MG63 (cell line): Measurements from ENCODE around the gene ULBP2. TPM values are rescaled to one million over a fixed set of nuclear protein-coding genes. Genes with fewer than 3 reads are reported as not detected.
"Not testable (repeated sequence)": the region's sequence is repeated elsewhere in the genome, so short reads cannot be mapped to it uniquely, and the experiment has no call there.

ENCODE experiments used
- DNase-seq: peaks from one replicate; pipeline ENCODE4 v3.0.0-alpha.2; 2020
- H3K27me3 ChIP-seq: fragments of 250-450 bp; sonication (Bioruptor Pico); 2 replicates; pipeline ENCODE4 v1.5.1; 2020; ENCODE audit warnings: mild to moderate bottlenecking, moderate library complexity
- H3K36me3 ChIP-seq: fragments of 250-450 bp; sonication (Bioruptor Pico); 2 replicates; pipeline ENCODE4 v1.5.1; 2020; ENCODE audit warnings: mild to moderate bottlenecking, moderate library complexity
- H3K4me3 ChIP-seq: fragments of 250-450 bp; sonication (Bioruptor Pico); 2 replicates; pipeline ENCODE4 v1.5.1; 2020; ENCODE audit warnings: mild to moderate bottlenecking, moderate library complexity
- H3K9me3 ChIP-seq: fragments of 250-450 bp; sonication (Bioruptor Pico); 2 replicates; pipeline ENCODE4 v1.5.1; 2020; ENCODE audit warnings: mild to moderate bottlenecking, moderate library complexity
- total RNA-seq: library from RNA; depleted of rRNA; stranded (reverse); fragments of >200 nt; shearing (Covaris generic); gene quantifications from 2 replicates; pipeline ENCODE4 v1.2.3, GENCODE V29; 2014; ENCODE audit warnings: low replicate concordance

Gene ULBP2
- total RNA-seq, 1 experiment from 2014 or later: 7.4 TPM

- no peak for DNase-seq
- Histone ChIP-seq H3K9me3 (no peaks in the 10 kb centered on the region), H3K36me3 (no peaks in the 10 kb centered on the region), H3K4me3 (no peak overlapping the region), H3K27me3 (no peaks in the 10 kb centered on the region)
These were observed 20.5 kb upstream of the ULBP2 start for GRCh38 chr6:149921361-149921760.

- H3K9me3 ChIP-seq: not testable (repeated sequence)
These were observed 19.7 kb upstream of the ULBP2 start for GRCh38 chr6:149922091-149922490.

GRCh38 chr6:149922642-149923326 lies 19.0 kb upstream of the ULBP2 start, which contains the start of gene RAET1G:
TSS of gene RAET1G (minus strand) at chr6:149923121. CDS start at chr6:149923010, 111 bp downstream.
- H3K9me3 ChIP-seq: no peaks in the 10 kb centered on the region
- H3K36me3 ChIP-seq: no peaks in the 10 kb centered on the region
- H3K27me3 ChIP-seq: 0 out of 2 replicates have a peak, but pooled peaks cover 4% of the 10 kb centered on the region
- H3K4me3 ChIP-seq: peak within 1 kb of the TSS; percentile 58
- DNase-seq: peak; percentile 93

More at GRCh38 chr6:149922091-149922490, 19.7 kb upstream of the ULBP2 start:
- not testable (repeated sequence) for H3K4me3 ChIP-seq, H3K27me3 ChIP-seq, H3K36me3 ChIP-seq, DNase-seq

GRCh38 chr6:149923327-149923986 lies 18.4 kb upstream of the ULBP2 start:
- H3K36me3 ChIP-seq: no peaks in the 10 kb centered on the region
- H3K9me3 ChIP-seq: no peaks in the 10 kb centered on the region
- peak overlapping the region; percentile 58 for H3K4me3 ChIP-seq
- H3K27me3 ChIP-seq: peaks cover 4% of the 10 kb centered on the region; the same call in 1 of the 2 replicates
- no peak for DNase-seq

- Histone ChIP-seq H3K27me3 (peaks cover 9% of the 10 kb centered on the region), H3K36me3 (no peaks in the 10 kb centered on the region), H3K4me3 (no peak overlapping the region), H3K9me3 (no peaks in the 10 kb centered on the region)
- no peak for DNase-seq
These were observed 17.4 kb upstream of the ULBP2 start for GRCh38 chr6:149924206-149924932.

- Histone ChIP-seq H3K9me3 (no peaks in the 10 kb centered on the region), H3K27me3 (peaks cover 14% of the 10 kb centered on the region), H3K4me3 (no peak overlapping the region), H3K36me3 (no peaks in the 10 kb centered on the region)
- DNase-seq: no peak
These were observed 16.9 kb upstream of the ULBP2 start for GRCh38 chr6:149924933-149925252.

GRCh38 chr6:149925253-149925973 lies 16.4 kb upstream of the ULBP2 start:
- H3K27me3 ChIP-seq: peaks cover 19% of the 10 kb centered on the region
- H3K4me3 ChIP-seq: no peak overlapping the region
- H3K36me3 ChIP-seq: no peaks in the 10 kb centered on the region
- H3K9me3 ChIP-seq: no peaks in the 10 kb centered on the region
- DNase-seq: no peak

- Histone ChIP-seq H3K27me3 (peaks cover 19% of the 10 kb centered on the region), H3K9me3 (no peaks in the 10 kb centered on the region), H3K36me3 (no peaks in the 10 kb centered on the region), H3K4me3 (no peak overlapping the region)
- peak; percentile 82 for DNase-seq
These were observed 15.6 kb upstream of the ULBP2 start for GRCh38 chr6:149925974-149926777.

- not testable (repeated sequence) for H3K36me3 ChIP-seq, H3K9me3 ChIP-seq, DNase-seq, H3K4me3 ChIP-seq
- H3K27me3 ChIP-seq: peaks cover 19% of the 10 kb centered on the region
These were observed 14.8 kb upstream of the ULBP2 start for GRCh38 chr6:149927025-149927424.

- no peak for DNase-seq
- no peak overlapping the region for H3K4me3 ChIP-seq
These were observed 12.4 kb upstream of the ULBP2 start for GRCh38 chr6:149929422-149929821.

GRCh38 chr6:149931501-149931900 lies 10.3 kb upstream of the ULBP2 start:
- no peaks in the 10 kb centered on the region for H3K36me3 ChIP-seq
- H3K27me3 ChIP-seq: peaks cover 20% of the 10 kb centered on the region
- DNase-seq: no peak
- no peak overlapping the region for H3K4me3 ChIP-seq
- no peaks in the 10 kb centered on the region for H3K9me3 ChIP-seq

More at GRCh38 chr6:149929422-149929821, 12.4 kb upstream of the ULBP2 start:
- no peaks in the 10 kb centered on the region for H3K36me3 ChIP-seq
- peaks cover 20% of the 10 kb centered on the region for H3K27me3 ChIP-seq
- no peaks in the 10 kb centered on the region for H3K9me3 ChIP-seq

GRCh38 chr6:149933036-149933435 lies 8.8 kb upstream of the ULBP2 start:
- H3K4me3 ChIP-seq: no peak overlapping the region
- peaks cover 16% of the 10 kb centered on the region for H3K27me3 ChIP-seq

GRCh38 chr6:149933461-149933860 lies 8.4 kb upstream of the ULBP2 start:
- no peak overlapping the region for H3K4me3 ChIP-seq
- no peak for DNase-seq
- no peaks in the 10 kb centered on the region for H3K36me3 ChIP-seq
- H3K9me3 ChIP-seq: no peaks in the 10 kb centered on the region
- H3K27me3 ChIP-seq: peaks cover 19% of the 10 kb centered on the region

More at GRCh38 chr6:149933036-149933435, 8.8 kb upstream of the ULBP2 start:
- Histone ChIP-seq H3K9me3 (no peaks in the 10 kb centered on the region), H3K36me3 (no peaks in the 10 kb centered on the region)
- DNase-seq: no peak

- H3K27me3 ChIP-seq: peaks cover 17% of the 10 kb centered on the region
- DNase-seq: peak; percentile 19
- no peaks in the 10 kb centered on the region for H3K36me3 ChIP-seq
- no peaks in the 10 kb centered on the region for H3K9me3 ChIP-seq
- no peak overlapping the region for H3K4me3 ChIP-seq
These were observed 7.3 kb upstream of the ULBP2 start for GRCh38 chr6:149934249-149935156.

- H3K36me3 ChIP-seq: no peaks in the 10 kb centered on the region
- H3K4me3 ChIP-seq: no peak overlapping the region
- no peaks in the 10 kb centered on the region for H3K9me3 ChIP-seq
- DNase-seq: no peak
- H3K27me3 ChIP-seq: peaks cover 10% of the 10 kb centered on the region
These were observed 6.6 kb upstream of the ULBP2 start for GRCh38 chr6:149935246-149935645.
